ENCODE data around the gene CADPS.

DNA sequence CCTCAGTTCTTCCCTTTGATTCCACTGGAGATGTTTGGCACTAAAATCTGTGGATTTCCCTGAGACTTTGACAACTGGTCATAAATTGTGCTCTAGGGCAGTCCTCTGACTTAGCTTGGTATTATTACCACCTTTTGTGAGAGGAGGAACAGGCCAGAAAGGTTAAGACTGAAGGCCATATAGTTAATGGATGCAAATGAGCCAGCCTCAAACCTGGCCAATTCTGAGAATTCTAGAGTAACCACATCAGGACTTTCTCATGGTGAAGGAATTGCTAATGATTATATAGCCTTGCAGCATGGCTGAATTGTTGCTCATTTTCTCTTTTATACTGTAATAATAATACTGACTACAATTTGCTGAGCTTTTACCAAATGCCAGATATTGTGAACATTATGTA is 162.5 kb downstream of the CADPS start:
- TF ChIP-seq, protein P1, sequence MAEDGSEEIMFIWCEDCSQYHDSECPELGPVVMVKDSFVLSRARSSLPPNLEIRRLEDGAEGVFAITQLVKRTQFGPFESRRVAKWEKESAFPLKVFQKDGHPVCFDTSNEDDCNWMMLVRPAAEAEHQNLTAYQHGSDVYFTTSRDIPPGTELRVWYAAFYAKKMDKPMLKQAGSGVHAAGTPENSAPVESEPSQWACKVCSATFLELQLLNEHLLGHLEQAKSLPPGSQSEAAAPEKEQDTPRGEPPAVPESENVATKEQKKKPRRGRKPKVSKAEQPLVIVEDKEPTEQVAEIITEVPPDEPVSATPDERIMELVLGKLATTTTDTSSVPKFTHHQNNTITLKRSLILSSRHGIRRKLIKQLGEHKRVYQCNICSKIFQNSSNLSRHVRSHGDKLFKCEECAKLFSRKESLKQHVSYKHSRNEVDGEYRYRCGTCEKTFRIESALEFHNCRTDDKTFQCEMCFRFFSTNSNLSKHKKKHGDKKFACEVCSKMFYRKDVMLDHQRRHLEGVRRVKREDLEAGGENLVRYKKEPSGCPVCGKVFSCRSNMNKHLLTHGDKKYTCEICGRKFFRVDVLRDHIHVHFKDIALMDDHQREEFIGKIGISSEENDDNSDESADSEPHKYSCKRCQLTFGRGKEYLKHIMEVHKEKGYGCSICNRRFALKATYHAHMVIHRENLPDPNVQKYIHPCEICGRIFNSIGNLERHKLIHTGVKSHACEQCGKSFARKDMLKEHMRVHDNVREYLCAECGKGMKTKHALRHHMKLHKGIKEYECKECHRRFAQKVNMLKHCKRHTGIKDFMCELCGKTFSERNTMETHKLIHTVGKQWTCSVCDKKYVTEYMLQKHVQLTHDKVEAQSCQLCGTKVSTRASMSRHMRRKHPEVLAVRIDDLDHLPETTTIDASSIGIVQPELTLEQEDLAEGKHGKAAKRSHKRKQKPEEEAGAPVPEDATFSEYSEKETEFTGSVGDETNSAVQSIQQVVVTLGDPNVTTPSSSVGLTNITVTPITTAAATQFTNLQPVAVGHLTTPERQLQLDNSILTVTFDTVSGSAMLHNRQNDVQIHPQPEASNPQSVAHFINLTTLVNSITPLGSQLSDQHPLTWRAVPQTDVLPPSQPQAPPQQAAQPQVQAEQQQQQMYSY (CRISPR knock-in tag; IDR thresholded peaks at IDR 0.05) = no peak
- TF ChIP-seq CBFB (CRISPR knock-in tag; IDR thresholded peaks at IDR 0.05; ENCODE audit: low read depth) = no peak
- TF ChIP-seq IRF2 (CRISPR knock-in tag; IDR thresholded peaks at IDR 0.05; ENCODE audit: borderline replicate concordance, low read depth) = no peak
